SU-DHL-6 (cell line): Measurements from ENCODE around the gene EPHA3.

Experiments used
- H2AFZ ChIP-seq: fragments of 200-600 bp; sonication (generic); 2 replicates; pipeline ENCODE4 v1.6.1; 2014; ENCODE audit warnings: low read depth, mild to moderate bottlenecking, moderate library complexity, mixed read lengths, antibody characterized with exemption, low read length; ENCODE audit not compliant: severe bottlenecking
- H3F3A ChIP-seq: fragments of 200-600 bp; shearing (Covaris generic); 2 replicates; pipeline ENCODE4 v1.6.0; 2016; ENCODE audit warnings: antibody characterized with exemption, mild to moderate bottlenecking; ENCODE audit not compliant: insufficient read depth
- H3K27ac ChIP-seq: fragments of 200-600 bp; sonication (generic); 2 replicates; pipeline ENCODE4 v1.5.1; 2016; ENCODE audit warnings: low read depth, mild to moderate bottlenecking, low read length, moderate library complexity, mixed read lengths
- H3K27me3 ChIP-seq: fragments of 200-600 bp; sonication (generic), shearing (Covaris generic); 2 replicates; pipeline ENCODE4 v1.6.0; 2014; ENCODE audit warnings: mild to moderate bottlenecking, low read length
- H3K36me3 ChIP-seq: fragments of 200-600 bp; sonication (generic); 2 replicates; pipeline ENCODE4 v1.6.1; 2014; ENCODE audit warnings: mild to moderate bottlenecking, low read length, mixed read lengths
- H3K4me2 ChIP-seq: fragments of 300-600, 200-600 bp; shearing (Covaris generic), sonication (generic); 2 replicates; pipeline ENCODE4 v1.6.0; 2014; ENCODE audit warnings: low read length, low read depth, mild to moderate bottlenecking; ENCODE audit not compliant: poor library complexity, severe bottlenecking
- H3K4me3 ChIP-seq: fragments of 200-600 bp; sonication (generic); 2 replicates; pipeline ENCODE4 v1.5.1; 2014; ENCODE audit warnings: antibody characterized with exemption, low read length, mild to moderate bottlenecking, mixed read lengths; ENCODE audit not compliant: insufficient read depth, poor library complexity, severe bottlenecking
- H3K79me2 ChIP-seq: fragments of 200-600 bp; sonication (generic); 2 replicates; pipeline ENCODE4 v1.6.1; 2014; ENCODE audit warnings: mild to moderate bottlenecking, low read length, moderate library complexity; ENCODE audit not compliant: insufficient read depth
- H3K9ac ChIP-seq: fragments of 200-600 bp; sonication (generic); 2 replicates; pipeline ENCODE4 v1.7.0; 2014; ENCODE audit warnings: mild to moderate bottlenecking, low read length
- H3K9me2 ChIP-seq: fragments of 200-600 bp; sonication (generic); replicated peaks from 2 replicates; pipeline ENCODE4 v1.6.1; 2014; ENCODE audit warnings: low read length; ENCODE audit not compliant: insufficient read depth
- H3K9me3 ChIP-seq: fragments of 200-600 bp; sonication (generic); 2 replicates; pipeline ENCODE4 v1.6.1; 2014; ENCODE audit warnings: low read length, mixed read lengths; ENCODE audit not compliant: insufficient read depth
- H4K20me1 ChIP-seq: fragments of 200-600 bp; sonication (generic); 2 replicates; pipeline ENCODE4 v1.6.1; 2014; ENCODE audit warnings: low read depth, mild to moderate bottlenecking, antibody characterized with exemption, low read length, moderate library complexity, mixed read lengths
- EZH2phosphoT487 ChIP-seq: fragments of 200-600 bp; sonication (generic), shearing (Covaris generic); conservative IDR thresholded peaks from 2 replicates; pipeline ENCODE4 v1.6.1; 2018; ENCODE audit warnings: mild to moderate bottlenecking, antibody characterized with exemption, low read length, moderate library complexity, mixed read lengths
- TF ChIP-seq, protein P1 (sequence below): fragments of 200-600 bp; sonication (generic); IDR thresholded peaks from one replicate; pipeline ENCODE4 v1.5.1; 2017; ENCODE audit warnings: antibody characterized with exemption, mild to moderate bottlenecking, low read length, moderate library complexity; ENCODE audit not compliant: insufficient read depth, poor library complexity, severe bottlenecking

The EPHA3 gene

DNA sequence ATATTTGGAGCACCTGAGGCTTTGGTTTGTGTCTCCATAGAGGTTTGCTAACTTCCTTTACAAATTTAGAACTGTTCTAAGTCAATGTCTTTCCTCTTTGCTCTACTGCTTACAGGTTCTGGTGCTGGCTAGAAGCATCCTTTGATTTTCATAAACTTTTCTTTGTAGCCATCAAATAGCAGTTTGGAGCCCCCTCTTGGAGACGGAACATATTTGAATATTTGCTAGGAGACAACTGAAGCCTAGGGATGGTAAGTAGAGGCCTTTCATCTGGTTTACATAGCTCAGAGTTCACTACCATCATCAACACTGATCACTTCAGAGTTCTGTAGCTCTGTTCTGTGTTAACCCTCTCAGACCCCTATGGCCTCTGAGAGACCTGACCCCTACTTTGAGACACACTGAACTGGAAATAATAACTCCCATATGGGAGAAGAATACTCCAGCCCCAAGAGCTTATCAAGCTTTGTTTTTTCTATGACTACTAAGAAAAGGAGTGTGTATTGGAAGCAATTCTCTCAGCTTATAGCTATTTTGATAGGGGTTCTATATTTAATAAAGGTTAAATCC, 420.4 kb downstream of the EPHA3 start:
- H3F3A ChIP-seq = no peaks in the 10 kb centered on the region
- H3K27ac ChIP-seq = no peak overlapping the region
- no peaks in the 10 kb centered on the region for H3K27me3 ChIP-seq
- H3K4me2 ChIP-seq = no peak overlapping the region
- H3K9ac ChIP-seq = no peak overlapping the region
- H3K79me2 ChIP-seq = no peaks in the 10 kb centered on the region
- no peaks in the 10 kb centered on the region for H4K20me1 ChIP-seq
- H2AFZ ChIP-seq = no peak overlapping the region
- H3K36me3 ChIP-seq = no peaks in the 10 kb centered on the region
- no peak overlapping the region for H3K4me3 ChIP-seq
- TF ChIP-seq, protein P1, sequence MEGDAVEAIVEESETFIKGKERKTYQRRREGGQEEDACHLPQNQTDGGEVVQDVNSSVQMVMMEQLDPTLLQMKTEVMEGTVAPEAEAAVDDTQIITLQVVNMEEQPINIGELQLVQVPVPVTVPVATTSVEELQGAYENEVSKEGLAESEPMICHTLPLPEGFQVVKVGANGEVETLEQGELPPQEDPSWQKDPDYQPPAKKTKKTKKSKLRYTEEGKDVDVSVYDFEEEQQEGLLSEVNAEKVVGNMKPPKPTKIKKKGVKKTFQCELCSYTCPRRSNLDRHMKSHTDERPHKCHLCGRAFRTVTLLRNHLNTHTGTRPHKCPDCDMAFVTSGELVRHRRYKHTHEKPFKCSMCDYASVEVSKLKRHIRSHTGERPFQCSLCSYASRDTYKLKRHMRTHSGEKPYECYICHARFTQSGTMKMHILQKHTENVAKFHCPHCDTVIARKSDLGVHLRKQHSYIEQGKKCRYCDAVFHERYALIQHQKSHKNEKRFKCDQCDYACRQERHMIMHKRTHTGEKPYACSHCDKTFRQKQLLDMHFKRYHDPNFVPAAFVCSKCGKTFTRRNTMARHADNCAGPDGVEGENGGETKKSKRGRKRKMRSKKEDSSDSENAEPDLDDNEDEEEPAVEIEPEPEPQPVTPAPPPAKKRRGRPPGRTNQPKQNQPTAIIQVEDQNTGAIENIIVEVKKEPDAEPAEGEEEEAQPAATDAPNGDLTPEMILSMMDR = no peak
- no peak for TF ChIP-seq EZH2phosphoT487
- no peaks in the 10 kb centered on the region for H3K9me2 ChIP-seq
- H3K9me3 ChIP-seq = no peaks in the 10 kb centered on the region
